NOMO-1 treated with dmso at 0.1 percent for 144 hours (cell line): ENCODE data around the gene EML6.

Experiments used
- DNase-seq: peaks from one replicate; lab custom pipeline; 2025; ENCODE audit not compliant: unreplicated experiment; lab: John Stamatoyannopoulos, UW

EML6 gene

DNA sequence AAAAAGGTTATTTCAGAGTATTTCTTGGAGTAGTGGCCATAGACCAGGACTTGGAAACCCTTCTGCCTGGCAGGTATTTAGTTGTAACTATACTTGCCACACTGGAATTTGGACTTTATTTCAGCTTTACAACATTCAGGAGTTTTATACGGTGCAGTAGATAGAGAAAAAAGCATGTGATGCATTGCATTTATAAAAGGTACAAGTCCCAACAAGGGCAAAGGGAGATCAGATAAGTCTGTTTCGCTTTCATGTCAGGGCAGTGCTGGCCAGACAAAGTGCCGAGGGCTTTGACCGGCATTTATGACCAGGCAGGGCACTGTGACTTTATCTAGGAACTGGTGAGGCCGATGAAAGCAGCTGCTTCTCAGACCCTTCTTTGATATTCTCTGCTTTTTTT, 181.4 kb downstream of the EML6 start:
- no peak for DNase-seq

DNA sequence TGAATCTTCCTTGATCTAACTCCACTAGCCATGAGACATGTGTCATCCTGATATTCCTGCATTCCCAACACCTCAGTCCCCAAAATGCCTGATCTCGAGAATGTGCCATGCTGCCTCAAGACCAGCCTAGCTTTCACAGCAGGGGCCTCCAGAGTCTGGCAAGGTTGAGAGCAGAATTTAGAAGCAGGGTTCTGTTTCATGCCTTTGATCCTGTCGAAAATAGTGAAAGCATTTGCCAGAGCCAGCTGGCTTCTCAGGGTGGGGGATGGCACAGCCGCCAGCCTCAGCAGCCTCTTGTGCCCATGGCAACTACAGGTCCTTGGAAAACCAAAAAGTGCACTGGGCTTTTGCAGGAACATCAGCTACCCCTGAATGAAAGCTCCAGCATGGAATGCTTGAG, 183.3 kb downstream of the EML6 start:
- no peak for DNase-seq

DNA sequence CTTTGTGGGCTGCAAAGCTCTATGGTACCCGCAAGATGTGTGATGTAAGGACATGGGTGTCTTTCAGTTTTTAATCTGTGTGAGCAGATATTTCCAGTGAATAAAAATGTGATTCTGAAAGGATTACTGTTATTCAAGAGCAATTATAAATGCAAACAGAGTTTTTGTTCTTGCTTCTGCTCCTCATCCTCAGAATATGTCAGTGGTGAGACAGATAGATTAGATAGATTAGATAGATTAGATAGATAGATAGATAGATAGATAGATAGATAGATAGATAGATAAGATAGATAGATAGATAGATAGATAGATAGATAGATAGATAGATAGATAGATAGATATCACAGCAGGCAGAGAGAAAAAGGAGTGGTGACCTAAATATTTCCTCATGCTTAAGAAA, 184.2 kb downstream of the EML6 start:
- DNase-seq: no peak

DNA sequence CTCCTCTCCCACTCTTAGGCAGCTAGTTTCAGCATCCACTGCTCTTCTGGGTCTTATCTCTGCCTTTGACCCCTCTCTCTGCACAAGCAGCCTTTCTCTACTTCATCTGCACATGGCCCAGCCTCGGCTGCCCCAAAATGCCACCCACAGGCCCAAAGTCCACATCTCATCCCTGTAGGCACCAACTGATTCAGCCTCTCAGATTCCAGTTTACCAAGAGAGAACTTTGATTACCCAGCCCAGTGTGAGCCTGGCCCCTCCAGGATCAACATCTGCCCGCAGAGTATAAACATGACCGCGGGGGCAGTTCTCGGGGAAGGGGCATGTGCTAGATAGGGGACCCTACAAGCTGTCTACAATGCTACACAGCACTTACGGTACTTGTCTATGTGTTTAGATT, 185.1 kb downstream of the EML6 start:
- no peak for DNase-seq

DNA sequence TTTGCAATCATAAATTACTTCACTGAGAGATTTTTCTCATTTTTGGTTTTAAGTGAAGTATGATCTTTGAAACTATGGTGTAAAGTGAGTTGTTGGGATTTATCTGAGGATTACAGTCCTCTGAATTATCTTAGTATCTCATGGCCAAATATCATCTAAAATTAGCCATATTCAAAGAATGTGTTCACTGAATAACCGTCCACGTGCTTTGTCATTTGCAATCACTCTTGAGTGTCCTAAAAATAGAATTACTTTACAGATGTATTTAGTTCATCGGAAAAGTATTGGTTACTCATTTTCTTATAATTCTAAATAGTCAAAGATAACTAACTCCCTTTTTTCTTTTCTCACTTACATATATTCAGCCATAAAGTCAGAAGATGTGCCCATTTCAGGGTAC, 185.5 kb downstream of the EML6 start:
- no peak for DNase-seq

DNA sequence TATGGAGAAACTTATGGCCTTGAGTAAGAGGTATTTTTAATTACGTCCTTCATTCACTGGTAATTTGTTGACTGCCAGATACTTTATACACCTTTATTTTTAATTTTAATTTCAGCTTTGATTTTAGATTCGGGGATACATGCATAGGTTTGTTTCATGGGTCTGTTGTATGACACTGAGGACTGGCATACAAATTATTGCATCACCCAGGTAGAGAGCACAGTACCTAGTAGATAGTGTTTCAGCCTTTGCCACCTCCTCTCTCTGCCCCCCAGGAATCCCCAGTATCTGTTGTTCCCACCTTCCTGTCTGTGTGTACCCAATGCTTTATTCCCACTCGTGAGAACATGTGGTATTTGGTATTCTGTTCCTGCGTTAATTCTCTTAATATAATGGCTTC, 188.8 kb downstream of the EML6 start:
- no peak for DNase-seq

DNA sequence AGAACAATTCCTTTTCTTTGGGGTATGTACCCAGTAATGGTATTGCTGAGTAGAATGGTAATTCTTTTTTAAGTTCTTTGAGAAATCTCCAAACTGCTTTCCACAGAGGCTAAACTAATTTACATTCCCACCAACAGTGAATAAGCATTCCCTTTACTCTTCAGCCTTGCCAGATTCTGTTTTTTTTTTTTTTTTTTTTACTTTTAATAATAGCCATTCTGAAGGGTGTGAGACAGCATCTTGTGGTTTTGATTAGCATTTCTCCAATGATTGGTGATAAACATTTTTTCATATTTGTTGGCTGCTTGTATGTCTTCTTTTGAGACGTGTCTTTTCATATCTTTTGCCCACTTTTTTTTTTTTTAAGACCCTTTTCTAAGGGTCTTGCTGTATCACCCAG, 189.4 kb downstream of the EML6 start:
- DNase-seq: no peak

DNA sequence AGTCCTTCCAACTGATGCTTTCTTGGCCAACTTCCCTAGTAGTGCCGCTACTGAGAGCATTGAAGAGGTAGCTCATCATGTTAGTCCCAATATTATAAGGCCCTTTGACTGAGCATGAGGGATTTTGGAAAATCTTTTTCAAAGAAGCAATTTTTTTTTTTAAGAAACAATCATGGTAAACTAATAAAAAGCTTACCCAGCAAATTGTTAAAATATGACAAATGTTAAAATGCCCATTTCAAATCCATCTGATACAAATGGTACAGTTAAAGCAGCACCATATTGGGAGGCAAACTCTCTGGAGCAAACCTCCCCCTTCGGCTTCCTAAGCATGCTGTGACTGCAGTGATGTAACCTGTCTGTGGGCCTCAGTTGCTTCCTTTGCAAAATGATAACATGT, 191.2 kb downstream of the EML6 start:
- no peak for DNase-seq

DNA sequence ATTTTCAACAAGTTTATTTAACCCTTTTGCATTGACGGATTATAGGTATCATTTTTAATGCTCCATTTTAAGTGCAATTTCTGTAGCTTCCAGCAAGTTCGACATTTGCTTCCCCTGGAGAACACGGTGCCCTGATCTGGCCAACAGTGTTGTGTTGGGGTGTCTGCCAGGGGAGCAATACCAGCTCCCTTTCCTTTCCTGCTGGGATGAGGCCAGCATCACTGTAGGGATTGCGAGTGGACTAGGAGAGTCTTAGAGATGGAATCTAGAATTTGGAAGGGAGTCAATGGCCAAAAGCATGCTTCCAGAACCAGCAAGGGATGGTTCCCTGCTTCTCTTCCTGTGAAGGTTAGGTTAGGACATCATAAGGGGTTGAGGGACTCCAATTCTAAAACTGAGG, 191.6 kb downstream of the EML6 start:
- DNase-seq: no peak

DNA sequence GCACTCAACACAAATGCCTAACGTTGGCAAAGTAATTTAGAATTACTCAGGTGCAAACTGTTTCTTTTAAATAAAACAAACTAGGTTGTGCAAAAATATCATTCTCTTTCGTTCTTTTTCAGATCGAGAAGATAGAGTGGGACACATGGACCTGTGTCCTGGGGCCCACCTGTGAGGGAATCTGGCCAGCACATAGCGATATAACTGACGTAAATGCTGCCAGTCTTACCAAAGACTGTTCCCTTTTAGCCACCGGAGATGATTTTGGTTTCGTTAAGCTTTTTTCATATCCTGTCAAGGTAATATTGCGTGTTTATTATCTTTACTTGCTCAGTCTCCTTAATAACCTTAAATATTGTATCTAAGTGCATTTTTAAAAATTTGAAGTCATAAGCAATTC, 193.2 kb downstream of the EML6 start:
- DNase-seq: no peak

DNA sequence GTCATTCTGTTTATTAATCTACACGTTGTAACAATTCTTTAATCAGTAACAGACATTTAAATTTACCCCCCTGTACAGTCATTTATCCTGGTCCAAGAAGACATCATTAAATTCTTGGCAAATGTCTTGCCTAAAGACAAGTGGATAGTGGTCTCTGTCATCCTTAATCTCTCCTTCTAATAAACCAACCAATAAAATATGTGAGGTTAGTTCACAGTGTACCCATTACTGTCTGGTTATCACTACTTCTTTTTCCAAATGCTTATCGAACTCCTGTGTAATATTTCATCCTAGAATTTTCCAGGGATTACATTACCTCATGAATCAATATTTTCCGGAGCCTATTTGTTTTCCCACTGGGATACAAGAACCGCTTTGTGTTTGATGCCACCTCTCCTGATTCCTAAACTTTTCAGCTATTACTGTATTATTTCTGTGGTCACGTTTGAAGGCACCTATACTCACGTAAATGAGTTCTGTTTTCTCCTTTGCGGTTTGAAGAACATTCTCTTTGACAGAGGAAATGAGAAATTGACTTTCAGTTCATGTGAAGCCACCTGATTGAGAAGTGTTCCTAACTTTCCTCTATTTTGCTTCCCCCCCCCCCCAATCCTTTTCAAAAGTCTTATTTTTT, 195.3 kb downstream of the EML6 start:
- DNase-seq: no peak

DNA sequence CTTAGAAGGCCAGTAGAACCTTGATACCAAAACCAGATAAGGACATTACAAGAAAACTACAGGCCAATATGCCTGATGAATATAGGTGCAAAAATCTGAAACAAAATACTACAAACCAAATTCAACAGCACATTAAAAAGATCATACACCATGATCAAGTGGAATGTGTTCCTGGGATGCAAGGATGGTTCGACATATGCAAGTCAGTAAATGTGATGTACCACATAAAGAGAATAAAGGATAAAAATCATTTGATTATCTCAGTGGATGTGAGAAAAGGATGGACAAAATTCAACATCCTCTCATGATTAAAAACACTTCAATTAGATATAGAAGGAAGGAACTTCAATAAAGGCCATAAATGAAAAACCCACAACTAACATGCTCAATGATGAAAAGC, 197.2 kb downstream of the EML6 start:
- no peak for DNase-seq

DNA sequence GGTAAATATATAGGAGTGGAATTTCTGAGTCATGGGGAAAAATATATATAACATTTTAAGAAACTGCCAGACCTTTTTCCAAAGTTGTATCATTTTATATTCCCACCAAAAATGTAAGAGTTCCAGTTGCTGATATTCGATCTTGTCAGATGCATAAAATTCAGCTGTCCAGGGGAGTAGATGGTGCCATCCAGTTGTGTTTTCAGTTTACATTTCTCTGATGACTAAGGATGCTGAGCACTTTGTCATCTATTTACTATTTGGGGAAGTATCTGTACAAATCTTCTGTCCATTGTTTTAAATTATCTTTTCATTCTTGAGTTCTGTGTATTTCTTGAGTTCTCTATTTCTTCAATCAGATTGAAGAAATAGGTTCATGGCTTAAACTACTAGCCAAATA, 200.7 kb downstream of the EML6 start:
- no peak for DNase-seq

DNA sequence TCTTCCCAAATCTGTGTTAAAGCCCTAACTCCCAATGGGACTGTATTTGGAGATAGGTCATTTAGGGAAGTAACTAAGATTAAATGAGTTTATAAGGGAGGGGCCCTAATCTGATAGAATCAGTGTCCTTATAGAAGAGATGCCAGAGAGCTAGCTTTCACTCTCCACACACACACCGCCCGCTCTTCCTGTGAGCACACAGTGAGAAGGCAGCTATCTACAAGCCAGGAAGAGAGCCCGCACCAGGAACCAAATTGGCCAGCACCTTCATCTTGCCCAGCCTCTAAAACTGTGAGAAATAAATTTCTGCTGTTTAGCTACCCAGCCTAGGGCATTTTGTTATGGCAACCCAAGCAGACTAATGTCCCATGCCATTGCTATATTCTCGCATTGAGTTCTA, 201.6 kb downstream of the EML6 start:
- no peak for DNase-seq

DNA sequence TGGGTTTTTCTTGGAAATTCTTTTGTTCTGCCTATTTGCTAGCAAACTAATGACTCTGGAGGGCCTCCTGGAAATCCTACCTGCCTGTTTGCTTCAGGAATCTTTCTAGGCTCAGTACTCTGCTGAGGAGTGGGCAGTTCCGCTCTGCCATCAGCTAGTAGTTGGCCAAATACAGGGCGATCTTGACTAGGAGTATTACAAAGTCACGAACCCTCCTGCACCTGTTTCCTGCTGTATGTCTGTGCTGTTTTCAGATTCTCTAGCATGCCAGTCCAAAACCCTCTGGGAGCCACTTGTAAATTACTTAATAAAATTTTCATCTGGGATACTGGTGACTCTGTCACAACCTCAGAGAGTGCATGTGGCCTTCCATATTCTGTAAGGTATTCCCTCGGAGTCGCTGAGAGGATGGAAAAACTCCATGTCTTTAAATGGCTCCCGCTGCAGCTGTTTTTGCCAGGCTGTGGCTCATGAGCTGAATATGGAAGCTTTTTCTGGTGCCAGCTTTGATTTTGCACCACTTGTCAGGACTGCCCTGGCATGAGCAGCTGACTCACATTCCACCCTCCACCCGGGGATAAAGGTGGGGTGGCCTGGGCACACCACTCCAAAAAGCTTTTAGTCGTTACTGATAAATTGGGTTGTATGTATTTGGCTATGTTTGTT, 203.8 kb downstream of the EML6 start:
- no peak for DNase-seq

DNA sequence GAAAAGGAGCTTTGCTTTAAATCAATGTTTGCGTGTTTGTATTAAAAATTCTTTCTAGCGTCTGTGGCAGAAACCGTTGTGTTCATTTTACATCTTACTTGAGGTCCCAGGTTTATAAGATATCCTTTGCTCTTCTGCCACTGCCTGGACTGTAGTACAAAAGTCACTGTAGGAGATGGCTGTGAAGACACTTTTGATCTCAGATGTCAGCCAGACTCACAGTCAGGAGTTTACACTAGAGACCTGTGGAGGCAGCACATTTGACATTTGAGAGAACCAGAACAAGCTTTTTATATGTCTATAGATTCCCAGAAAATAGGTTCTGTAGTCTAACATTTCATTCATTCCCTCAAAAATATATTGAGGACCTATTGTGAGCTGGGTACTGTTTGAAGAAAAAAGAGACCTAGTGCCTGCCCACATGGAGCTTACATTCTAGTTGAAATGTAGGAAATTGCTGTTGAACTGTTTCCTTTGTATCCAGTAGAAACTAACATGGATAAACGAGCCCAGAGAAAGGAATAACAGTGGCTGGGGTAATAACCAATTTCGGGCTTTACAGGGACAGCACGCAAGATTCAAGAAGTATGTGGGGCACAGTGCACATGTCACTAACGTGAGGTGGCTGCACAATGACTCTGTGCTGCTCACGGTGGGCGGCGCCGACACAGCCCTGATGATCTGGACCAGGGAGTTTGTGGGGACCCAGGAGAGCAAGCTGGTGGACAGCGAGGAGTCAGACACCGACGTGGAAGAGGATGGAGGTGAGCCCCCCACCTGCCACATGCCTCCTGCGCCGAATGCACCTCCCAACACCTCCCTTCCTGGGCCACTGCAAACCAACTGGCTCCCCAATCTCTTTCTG, 204.5 kb downstream of the EML6 start:
- DNase-seq: no peak

DNA sequence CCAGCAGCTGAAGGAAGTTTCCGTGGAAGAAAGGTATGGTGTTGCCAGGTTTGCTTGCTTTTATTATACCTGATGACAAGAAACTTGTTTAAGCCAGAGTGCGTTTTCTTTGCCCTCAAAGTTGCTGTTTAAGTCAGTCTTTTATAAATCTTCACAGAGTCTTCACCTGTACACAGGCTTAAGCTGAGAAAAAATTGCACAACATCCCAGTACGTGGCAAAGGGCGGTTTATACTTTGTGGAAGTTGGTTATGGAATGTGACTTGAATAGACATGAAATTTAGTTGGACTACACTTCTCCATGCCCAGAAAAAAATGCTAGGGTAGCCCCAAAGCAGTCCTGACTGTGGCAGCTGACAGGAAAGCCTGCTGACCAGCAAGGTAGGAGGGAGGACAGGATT, 205.3 kb downstream of the EML6 start:
- no peak for DNase-seq

DNA sequence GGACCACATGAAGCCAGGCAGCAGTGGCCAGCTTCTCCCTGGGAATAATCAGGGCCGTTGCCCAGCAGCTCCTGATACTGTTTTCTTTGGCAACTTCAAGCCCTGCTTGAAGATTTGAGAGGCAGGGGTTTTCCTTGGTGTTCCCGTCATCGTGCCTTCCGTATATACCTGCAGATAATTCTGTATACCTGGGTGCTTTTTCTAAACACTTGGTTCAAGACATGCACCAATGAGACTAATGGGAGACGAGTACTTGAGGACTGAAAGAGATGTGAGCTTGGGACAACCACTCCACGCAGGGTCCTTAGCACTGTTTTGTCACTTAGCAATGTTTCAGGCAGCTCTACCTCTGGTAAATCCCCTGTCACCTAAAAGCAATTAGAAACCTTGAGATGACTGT, 208.0 kb downstream of the EML6 start:
- DNase-seq: no peak

DNA sequence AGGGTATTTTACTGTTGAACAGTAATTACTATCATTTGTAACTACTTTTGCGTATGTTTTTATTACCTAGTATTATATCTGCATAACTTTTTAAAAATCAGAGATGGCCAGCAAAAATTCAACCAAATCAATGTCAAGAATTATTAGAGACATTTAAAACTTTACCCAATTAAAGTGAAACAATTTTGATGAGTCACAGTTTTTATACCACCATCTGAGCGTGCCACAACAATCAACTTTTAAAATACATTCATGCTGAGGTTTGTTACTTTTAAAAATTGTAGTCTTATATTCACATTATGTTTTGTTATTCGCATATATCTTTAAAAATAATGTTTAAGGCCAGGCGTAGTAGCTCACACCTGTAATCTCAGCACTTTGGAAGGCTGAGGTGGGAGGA, 211.9 kb downstream of the EML6 start:
- DNase-seq: no peak

DNA sequence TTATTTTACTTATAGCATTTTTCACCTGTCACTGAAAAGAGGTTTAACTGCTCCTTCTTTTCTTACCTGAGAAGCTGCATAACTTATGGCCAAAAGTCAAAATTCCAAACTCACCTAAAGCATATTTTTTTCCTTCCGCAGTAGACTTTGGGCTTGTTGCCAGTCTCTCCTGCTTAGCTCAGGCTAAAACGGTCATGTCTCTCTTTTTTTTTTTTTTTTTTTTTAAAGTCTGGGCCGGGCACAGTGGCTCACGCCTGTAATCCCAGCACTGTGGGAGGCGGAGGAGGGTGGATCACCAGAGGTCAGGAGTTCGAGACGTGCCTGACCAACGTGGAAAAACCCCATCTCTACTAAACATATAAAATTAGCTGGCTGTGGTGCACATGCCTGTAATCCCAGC, 213.3 kb downstream of the EML6 start:
- DNase-seq: no peak

DNA sequence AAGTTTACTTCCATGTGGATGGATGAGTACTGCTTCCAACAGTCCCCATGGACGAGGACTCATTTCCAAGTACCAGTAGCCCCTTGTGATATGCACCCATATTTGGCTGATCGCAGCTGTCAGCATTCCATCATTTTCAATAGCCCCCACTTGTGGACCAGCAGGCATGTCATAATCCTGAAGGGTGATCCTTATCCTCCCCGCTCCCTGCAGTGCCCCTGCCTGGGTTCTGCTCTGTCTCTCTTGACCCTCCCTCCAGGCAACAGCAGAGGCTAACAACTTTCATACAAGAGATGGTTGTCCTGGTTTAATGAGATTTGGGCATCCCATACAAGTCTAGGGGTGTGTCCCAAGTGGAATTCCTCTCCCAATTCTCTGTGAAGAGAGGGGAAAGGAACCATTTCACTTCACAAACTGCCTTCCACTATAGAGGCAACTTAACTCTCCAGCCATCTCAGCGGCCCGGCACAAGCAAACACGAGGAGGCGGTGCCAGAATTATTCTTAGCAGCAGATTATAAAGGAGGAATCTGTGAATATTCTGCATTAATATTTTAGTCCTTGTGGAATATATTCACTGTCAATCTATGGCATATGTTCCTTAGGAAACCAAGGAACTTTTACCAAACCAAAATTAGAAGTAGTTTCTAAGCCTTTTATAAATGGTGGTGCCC, 216.1 kb downstream of the EML6 start:
- no peak for DNase-seq

DNA sequence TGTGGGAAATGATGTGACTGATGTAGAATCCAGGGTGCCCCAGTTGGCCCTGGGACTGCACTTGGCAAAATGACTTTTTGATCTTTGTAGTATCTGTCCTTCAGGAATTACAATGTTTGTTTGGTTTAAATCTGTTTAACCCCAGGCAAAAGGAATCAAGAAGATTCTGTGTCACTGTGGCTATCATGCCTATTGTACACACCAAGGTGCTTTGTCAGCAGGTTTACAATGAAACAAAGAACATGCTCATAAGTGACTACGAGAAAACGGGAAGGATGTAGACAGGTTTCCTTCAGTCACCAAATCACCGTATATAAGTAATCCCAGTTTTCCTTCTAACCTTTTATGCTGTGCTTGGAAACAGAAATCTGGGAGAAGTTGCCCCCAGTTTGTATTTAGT, 217.3 kb downstream of the EML6 start:
- no peak for DNase-seq
